Stimulated activated CD4-positive, alpha-beta T cell treated with anti-CD3 and anti-CD28 coated beads, Interleukin-1b, Interleukin-23, amount 100 ng/mL, for 1 hour (primary cell): ENCODE measurements around the gene CORO6.

Source experiments
- DNase-seq, 2 donors: peaks; one replicate each; pipeline ENCODE4 v3.0.0-alpha.2; 2020; ENCODE audit warnings: low read depth in 2 of 2

CORO6 gene

GRCh38 chr17:29577385-29578211 is 45.1 kb downstream of the CORO6 start:
- DNase-seq, result no peak

GRCh38 chr17:29577001-29577370 is 45.7 kb downstream of the CORO6 start:
- no peak for DNase-seq

GRCh38 chr17:29576214-29577000 is 46.3 kb downstream of the CORO6 start:
- no peak for DNase-seq

DNA sequence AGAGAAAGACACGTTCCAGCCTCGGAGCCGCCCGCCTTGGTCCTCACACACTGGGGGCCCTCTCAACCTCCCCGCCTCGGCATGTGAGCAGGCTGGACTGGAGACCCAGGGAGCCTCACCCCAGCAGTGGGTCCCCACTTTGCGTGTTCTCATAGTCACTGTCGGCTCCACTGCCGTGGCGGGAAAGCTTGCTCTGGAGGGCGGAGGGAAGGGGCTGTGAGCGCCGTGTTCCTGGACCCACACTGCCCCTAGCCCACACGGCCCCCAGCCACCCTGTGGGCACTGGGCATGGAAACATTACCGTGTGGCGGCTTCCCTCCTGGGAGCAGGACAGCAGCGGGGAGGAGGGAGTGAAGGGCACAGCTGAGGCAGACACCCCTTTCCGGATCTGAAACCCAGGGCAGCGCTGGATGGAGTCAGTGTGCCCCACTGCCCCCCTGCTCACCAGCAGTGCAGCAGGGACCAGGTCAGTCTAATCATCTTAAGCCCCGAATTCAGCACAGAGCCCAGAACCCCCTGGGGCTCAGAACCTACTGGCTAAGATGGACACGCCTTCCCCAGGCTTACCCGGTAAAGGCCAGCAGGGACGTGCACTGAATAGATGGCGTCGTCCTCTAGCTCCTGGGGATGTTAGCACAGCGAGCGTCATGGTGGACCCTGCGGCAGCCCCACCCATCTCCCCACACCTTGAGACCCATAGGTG is 47.0 kb downstream of the CORO6 start:
- no peak for DNase-seq

DNA sequence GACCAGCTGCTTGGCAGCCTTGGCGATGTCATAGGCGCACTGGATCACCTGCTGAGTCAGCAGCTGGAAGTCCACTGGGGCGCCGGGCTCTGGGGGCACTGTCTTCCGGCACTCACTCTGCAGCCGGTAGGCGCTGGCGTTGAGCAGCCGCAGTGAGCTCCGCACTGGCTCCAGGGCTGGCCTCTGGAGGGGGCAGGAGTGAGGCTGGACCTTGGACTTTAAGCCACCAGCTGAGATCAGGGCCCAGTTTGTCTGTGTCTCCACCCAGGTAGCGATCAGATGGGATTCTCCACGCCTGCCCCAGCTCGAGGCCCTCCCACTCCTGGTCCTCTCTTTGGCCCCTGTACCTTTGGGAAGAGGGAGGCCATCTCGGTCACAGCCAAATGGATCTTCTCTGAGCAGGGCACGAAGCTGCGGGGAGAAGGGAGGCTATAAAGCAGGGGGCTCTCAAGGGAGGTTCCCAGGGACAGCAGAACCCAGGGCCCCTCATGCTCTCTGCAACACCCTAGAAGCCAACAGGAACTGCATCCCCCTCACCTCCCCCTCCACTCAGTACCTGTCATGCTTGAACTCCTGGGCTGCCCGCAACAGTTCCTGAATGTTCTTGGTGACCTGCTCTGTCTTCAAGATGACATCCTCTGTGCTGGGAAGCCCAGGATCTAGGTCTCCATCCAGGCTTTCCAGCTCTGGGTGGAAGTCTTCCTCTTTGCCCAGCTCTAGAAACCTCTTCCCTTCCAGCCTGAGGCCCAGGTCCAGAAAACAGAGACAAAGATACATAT is 47.8 kb downstream of the CORO6 start:
- no peak for DNase-seq

- DNase-seq, result no peak
These were observed 48.6 kb downstream of the CORO6 start for GRCh38 chr17:29573871-29574731.

GRCh38 chr17:29573558-29573869 is 49.2 kb downstream of the CORO6 start:
- no peak for DNase-seq

DNA sequence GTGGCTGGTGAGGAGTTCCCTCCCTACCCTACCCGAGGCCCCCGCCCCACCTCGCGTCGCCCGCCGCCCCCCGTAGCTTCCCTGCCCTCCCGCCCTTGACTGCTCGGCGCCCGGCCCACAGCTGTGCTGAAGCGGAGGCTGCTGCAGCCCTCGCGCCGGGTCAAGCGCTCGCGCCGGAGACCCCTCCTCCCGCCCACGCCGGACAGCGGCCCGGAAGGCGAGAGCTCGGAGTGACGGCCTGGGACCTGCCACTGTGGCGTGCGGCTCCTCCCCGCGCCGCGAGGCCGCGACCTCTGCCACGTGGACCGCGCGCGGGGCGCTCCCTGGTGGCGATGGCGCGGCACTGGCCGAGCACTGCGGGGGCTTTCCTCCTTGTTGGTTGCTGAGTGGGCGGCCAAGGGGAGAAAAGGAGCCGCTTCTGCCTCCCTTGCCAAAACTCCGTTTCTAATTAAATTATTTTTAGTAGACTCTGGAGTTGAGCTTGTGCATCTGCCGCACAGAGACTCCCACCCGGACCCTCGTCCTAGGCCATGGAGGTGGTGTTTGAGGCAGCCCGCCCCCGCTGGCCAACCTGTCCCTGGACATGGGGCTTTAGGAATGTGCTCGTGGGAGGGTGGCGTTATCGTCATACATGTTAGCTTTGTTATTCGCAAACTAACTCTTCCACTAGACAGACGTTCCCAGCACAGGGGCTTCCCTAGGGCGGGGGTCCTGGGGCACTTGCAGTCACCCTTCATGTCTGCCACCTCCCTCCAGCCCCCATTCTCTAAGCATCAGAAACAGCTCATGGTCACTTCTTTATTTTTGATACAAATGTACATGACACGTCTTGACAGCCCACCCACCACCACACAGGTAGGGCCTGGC is 49.8 kb downstream of the CORO6 start:
- no peak for DNase-seq

DNA sequence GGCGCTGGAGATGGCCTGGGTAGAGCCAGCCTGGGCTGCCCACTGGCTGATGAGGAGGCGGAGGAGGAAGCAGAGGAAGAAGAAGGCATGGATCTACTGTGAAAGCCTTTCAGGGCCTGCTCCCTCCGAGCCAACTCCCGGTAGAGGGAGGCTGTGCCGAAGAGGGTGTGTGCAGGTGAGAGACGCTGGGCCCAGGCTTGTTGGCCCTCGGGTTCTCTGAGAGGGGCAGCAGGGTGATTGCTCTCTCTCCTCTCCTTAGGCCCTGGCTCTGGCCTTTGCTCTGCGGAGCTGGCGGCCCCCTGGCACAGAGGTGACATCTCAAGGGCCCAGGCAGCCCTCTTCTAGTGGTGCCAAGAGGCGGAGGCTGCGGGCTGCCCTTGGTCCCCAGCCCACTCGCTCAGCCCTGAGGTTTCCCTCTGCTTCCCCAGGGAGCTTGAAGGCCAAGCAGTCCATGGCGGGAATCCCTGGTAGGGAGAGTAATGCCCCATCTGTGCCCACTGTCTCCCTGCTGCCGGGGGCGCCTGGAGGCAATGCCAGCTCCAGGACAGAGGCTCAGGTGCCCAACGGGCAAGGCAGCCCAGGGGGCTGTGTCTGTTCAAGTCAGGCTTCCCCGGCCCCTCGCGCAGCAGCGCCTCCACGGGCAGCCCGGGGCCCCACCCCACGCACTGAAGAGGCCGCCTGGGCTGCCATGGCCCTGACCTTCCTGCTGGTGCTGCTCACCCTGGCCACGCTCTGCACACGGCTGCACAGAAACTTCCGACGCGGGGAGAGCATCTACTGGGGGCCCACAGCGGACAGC is 50.6 kb downstream of the CORO6 start:
- no peak for DNase-seq

DNA sequence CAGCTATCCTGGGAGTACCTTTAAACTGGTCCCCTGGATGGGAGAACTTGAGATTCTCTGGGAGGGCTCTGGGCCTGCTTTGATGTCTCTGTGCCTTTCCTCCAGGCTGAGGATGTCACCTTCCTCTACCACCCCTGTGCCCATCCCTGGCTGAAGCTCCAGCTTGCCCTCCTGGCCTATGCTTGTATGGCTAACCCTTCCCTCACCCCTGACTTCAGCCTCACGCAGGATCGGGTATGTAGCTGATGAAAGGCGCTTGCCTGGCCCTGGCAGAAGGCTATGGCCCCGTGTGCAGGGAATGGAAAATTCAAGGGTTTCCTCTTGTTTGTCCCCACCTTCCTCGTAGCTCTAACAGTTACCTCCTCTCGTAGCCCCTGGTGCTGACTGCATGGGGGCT is 51.2 kb downstream of the CORO6 start:
- no peak for DNase-seq

GRCh38 chr17:29570521-29570920 is 52.2 kb downstream of the CORO6 start:
- DNase-seq, result no peak

DNA sequence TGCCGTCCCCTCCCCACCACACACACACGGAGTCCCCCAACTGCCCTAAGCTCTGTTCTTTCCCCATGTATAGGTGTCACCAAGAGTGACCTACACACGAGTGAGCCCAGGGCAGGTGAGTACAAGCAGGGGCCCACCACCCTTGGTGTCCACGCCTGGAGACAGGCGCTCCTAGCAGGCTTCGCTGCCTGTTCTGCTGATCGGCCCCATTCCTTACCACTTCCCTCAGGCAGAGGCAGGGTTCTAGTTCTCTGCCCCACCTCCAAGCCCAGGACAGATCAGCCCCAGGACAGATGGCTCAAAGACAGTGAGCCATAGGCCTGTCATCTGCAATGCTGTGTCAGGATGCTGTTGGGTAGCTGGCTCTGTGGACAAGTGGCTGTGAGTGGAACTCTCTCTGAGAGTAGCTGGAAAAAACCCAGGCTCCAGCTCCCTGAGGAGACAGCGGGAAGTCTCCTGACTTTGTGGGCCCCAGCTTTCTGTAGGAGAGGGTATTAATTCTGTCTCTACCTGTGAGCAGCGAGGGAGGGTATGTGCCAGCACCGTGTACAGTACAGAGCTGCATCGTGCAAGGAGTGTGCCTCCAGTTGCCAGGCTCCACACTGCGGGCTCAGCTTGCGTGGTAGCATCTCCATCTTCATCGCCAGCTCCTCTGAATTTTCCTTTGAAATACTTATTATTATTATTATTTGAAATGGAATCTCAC is 53.3 kb downstream of the CORO6 start:
- DNase-seq, result no peak

GRCh38 chr17:29568331-29569244 is 54.1 kb downstream of the CORO6 start, which contains the start of gene TP53I13:
Gene TP53I13, plus strand, starts transcription at chr17:29568701. Its CDS starts 58 bp downstream, at chr17:29568759.
- peak; percentile 77 to 90 for DNase-seq

- DNase-seq, result no peak
These were observed 55.0 kb downstream of the CORO6 start for GRCh38 chr17:29567554-29568330.

GRCh38 chr17:29567304-29567553 is 55.5 kb downstream of the CORO6 start:
- DNase-seq, result no peak

DNA sequence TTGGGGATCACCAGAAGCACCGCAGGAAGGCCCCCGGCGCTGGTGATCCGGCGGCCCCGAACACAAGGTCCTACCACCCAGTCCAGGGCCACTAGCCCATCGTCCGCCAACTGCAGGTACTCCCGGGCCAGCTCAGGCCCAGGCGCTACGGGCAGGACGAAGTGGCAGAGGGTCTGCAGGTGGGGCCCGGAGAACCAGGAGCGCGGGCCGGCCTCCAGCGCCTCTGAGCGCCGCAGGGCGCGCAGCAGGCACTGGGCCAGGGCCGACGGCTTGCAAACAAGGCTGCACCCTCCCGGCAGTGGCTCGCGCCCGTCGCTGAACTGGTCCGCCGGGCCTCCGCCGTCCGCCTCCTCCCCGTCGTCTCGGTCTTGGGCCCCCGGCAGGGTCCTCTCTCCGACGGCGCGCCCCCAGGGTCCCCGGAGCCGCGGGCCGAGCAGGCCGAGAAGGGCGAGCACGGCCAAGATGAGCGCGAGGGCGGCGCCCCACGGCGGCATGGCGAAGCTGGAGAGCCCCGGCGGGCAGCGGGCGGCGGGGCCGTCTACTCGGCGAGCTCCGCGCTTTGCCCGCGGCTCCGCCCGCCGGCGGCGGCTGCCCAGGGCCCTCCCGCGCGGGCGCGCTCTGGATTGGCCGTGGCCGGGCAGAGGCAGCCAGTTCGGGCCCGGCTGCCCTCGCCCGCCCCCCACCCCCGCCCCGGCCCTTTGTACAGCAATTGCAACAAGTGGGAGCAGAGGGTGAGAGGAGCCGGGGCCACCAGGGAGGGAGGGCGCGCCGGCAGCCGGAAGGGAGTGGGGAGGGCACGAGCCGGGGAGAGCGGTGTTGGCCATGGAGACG is 56.0 kb downstream of the CORO6 start, which contains the start of gene ABHD15:
Gene ABHD15, minus strand, starts transcription at position 565 of the 831 bp plus-strand sequence. Its CDS starts 71 bp downstream, at position 494.
- no peak for DNase-seq
